ENCODE data around the gene NPY5R.

DNA sequence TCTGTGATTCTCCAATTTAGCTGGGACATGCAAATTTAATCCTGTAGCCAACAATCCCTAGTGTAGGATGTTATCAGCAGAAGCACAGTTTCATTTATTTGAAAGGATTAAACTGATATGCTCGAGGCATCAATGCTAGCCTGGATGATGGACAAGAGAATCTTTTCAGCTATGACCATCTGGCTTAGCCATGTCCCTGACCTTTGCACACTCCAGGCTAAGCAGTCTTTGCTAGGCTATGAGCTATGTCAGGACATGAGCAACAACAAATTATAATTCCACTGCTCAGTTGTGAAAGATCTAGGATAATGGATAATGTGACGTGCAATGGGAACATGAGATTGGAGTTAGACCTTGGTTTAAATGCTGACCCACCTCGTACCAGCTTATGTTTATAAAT lies 43.2 kb upstream of the NPY5R start:
- TF ChIP-seq, protein P1, sequence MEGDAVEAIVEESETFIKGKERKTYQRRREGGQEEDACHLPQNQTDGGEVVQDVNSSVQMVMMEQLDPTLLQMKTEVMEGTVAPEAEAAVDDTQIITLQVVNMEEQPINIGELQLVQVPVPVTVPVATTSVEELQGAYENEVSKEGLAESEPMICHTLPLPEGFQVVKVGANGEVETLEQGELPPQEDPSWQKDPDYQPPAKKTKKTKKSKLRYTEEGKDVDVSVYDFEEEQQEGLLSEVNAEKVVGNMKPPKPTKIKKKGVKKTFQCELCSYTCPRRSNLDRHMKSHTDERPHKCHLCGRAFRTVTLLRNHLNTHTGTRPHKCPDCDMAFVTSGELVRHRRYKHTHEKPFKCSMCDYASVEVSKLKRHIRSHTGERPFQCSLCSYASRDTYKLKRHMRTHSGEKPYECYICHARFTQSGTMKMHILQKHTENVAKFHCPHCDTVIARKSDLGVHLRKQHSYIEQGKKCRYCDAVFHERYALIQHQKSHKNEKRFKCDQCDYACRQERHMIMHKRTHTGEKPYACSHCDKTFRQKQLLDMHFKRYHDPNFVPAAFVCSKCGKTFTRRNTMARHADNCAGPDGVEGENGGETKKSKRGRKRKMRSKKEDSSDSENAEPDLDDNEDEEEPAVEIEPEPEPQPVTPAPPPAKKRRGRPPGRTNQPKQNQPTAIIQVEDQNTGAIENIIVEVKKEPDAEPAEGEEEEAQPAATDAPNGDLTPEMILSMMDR (IDR thresholded peaks at IDR 0.05; ENCODE audit: poor library complexity, severe bottlenecking): no peak
- TF ChIP-seq TAF1 (IDR thresholded peaks at IDR 0.05; ENCODE audit: low read depth): no peak
- TF ChIP-seq RAD21 (conservative IDR thresholded peaks at IDR 0.05): no peak
- no peak for TF ChIP-seq SMC3 (conservative IDR thresholded peaks at IDR 0.05; ENCODE audit: poor library complexity)
- TF ChIP-seq EP300 (conservative IDR thresholded peaks at IDR 0.05; ENCODE audit: poor library complexity, severe bottlenecking): no peak
- no peak for TF ChIP-seq EZH2 (IDR thresholded peaks at IDR 0.05; ENCODE audit: borderline replicate concordance, insufficient read depth, low read length, poor library complexity, severe bottlenecking)
- TF ChIP-seq, protein P2, sequence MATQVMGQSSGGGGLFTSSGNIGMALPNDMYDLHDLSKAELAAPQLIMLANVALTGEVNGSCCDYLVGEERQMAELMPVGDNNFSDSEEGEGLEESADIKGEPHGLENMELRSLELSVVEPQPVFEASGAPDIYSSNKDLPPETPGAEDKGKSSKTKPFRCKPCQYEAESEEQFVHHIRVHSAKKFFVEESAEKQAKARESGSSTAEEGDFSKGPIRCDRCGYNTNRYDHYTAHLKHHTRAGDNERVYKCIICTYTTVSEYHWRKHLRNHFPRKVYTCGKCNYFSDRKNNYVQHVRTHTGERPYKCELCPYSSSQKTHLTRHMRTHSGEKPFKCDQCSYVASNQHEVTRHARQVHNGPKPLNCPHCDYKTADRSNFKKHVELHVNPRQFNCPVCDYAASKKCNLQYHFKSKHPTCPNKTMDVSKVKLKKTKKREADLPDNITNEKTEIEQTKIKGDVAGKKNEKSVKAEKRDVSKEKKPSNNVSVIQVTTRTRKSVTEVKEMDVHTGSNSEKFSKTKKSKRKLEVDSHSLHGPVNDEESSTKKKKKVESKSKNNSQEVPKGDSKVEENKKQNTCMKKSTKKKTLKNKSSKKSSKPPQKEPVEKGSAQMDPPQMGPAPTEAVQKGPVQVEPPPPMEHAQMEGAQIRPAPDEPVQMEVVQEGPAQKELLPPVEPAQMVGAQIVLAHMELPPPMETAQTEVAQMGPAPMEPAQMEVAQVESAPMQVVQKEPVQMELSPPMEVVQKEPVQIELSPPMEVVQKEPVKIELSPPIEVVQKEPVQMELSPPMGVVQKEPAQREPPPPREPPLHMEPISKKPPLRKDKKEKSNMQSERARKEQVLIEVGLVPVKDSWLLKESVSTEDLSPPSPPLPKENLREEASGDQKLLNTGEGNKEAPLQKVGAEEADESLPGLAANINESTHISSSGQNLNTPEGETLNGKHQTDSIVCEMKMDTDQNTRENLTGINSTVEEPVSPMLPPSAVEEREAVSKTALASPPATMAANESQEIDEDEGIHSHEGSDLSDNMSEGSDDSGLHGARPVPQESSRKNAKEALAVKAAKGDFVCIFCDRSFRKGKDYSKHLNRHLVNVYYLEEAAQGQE (IDR thresholded peaks at IDR 0.05; ENCODE audit: borderline replicate concordance): no peak

Measured in neural cell (in vitro differentiated cells).